ENCODE measurements around the gene PATJ.

Gene PATJ

GRCh38 chr1:62054188-62054587 lies 311.9 kb downstream of the PATJ start:
- no peak for DNase-seq (ENCODE audit: low read depth)

GRCh38 chr1:62057230-62057629 lies 314.9 kb downstream of the PATJ start:
- no peak for DNase-seq (ENCODE audit: low read depth)

GRCh38 chr1:62057641-62058290 lies 315.5 kb downstream of the PATJ start:
- no peak for DNase-seq (ENCODE audit: low read depth)

GRCh38 chr1:62058956-62059355 lies 316.7 kb downstream of the PATJ start:
- DNase-seq (ENCODE audit: low read depth): no peak

GRCh38 chr1:62062087-62062486 lies 319.8 kb downstream of the PATJ start:
- no peak for DNase-seq (ENCODE audit: low read depth)

- DNase-seq (ENCODE audit: low read depth): no peak
Observed at GRCh38 chr1:62064829-62065407, 322.6 kb downstream of the PATJ start.

- no peak for DNase-seq (ENCODE audit: low read depth)
Observed at GRCh38 chr1:62066713-62067112, 324.4 kb downstream of the PATJ start.

- DNase-seq (ENCODE audit: low read depth): no peak
Observed at GRCh38 chr1:62068416-62068843, 326.1 kb downstream of the PATJ start.

- DNase-seq (ENCODE audit: low read depth): no peak
Observed at GRCh38 chr1:62068978-62069377, 326.7 kb downstream of the PATJ start.

GRCh38 chr1:62070384-62071011 lies 328.2 kb downstream of the PATJ start:
- no peak for DNase-seq (ENCODE audit: low read depth)

- no peak for DNase-seq (ENCODE audit: low read depth)
Observed at GRCh38 chr1:62071695-62072094, 329.4 kb downstream of the PATJ start.

- no peak for DNase-seq (ENCODE audit: low read depth)
Observed at GRCh38 chr1:62076286-62076685, 334.0 kb downstream of the PATJ start.

- DNase-seq (ENCODE audit: low read depth): no peak
Observed at GRCh38 chr1:62077821-62078220, 335.5 kb downstream of the PATJ start.

- DNase-seq (ENCODE audit: low read depth): peak; percentile 3
Observed at GRCh38 chr1:62082456-62083363, 340.4 kb downstream of the PATJ start.

GRCh38 chr1:62084310-62084890 lies 342.1 kb downstream of the PATJ start:
- no peak for DNase-seq (ENCODE audit: low read depth)

GRCh38 chr1:62088439-62088838 lies 346.2 kb downstream of the PATJ start:
- no peak for DNase-seq (ENCODE audit: low read depth)

- no peak for DNase-seq (ENCODE audit: low read depth)
Observed at GRCh38 chr1:62089570-62089969, 347.3 kb downstream of the PATJ start.

GRCh38 chr1:62090016-62090415 lies 347.7 kb downstream of the PATJ start:
- DNase-seq (ENCODE audit: low read depth): no peak

GRCh38 chr1:62092110-62092509 lies 349.8 kb downstream of the PATJ start:
- no peak for DNase-seq (ENCODE audit: low read depth)

GRCh38 chr1:62093261-62093660 lies 351.0 kb downstream of the PATJ start:
- DNase-seq (ENCODE audit: low read depth): no peak

- DNase-seq (ENCODE audit: low read depth): no peak
Observed at GRCh38 chr1:62097464-62097863, 355.2 kb downstream of the PATJ start.

GRCh38 chr1:62100442-62100841 lies 358.2 kb downstream of the PATJ start:
- no peak for DNase-seq (ENCODE audit: low read depth)
